AG09309 (cell line): ENCODE results near the gene SEMA4G.
A peak's percentile ranks its signal among the peaks of the same experiment; 100 is the strongest.

ENCODE experiments used
- DNase-seq: peaks from one replicate; pipeline ENCODE4 v3.0.0-alpha.2; 2010; ENCODE audit warnings: low read depth
- H3K4me3 ChIP-seq: 2 replicates; pipeline ENCODE4 v1.5.1; 2011; ENCODE audit warnings: mild to moderate bottlenecking, low read depth, low read length, moderate library complexity; ENCODE audit not compliant: control insufficient read depth
- TF ChIP-seq, protein P1 (sequence below): IDR thresholded peaks from 2 replicates; pipeline ENCODE4 v1.5.1; 2011; ENCODE audit warnings: mild to moderate bottlenecking, low read depth, low read length, inconsistent platforms; ENCODE audit not compliant: insufficient read depth, control insufficient read depth; ENCODE audit errors: missing control alignments

Gene SEMA4G

DNA sequence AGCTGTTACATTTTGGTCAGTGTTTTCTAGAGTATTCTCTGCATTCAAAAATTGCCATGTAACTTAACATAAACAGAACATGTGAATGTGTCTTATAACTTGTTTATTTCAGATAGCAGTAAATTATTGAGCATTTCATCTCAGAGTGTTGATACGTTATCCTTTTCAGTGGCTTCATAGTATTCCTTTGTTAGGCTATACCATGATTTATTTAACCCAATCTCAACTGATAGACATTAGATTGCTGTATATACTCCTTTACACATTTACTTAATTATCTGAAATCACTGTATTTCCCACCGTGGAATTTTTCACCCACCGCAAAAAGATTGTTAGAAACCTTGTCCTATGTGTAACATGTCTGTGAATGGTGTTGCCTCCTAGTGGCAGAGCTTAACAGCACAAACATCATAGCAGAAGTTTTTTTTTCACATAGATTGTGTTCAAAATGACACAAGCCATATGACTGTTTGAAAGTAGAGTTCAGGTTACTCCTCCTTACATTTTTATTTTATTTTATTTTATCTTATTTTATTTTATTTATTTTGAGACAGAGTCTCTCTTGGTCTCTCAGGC is 35.1 kb upstream of the SEMA4G start:
- TF ChIP-seq, protein P1, sequence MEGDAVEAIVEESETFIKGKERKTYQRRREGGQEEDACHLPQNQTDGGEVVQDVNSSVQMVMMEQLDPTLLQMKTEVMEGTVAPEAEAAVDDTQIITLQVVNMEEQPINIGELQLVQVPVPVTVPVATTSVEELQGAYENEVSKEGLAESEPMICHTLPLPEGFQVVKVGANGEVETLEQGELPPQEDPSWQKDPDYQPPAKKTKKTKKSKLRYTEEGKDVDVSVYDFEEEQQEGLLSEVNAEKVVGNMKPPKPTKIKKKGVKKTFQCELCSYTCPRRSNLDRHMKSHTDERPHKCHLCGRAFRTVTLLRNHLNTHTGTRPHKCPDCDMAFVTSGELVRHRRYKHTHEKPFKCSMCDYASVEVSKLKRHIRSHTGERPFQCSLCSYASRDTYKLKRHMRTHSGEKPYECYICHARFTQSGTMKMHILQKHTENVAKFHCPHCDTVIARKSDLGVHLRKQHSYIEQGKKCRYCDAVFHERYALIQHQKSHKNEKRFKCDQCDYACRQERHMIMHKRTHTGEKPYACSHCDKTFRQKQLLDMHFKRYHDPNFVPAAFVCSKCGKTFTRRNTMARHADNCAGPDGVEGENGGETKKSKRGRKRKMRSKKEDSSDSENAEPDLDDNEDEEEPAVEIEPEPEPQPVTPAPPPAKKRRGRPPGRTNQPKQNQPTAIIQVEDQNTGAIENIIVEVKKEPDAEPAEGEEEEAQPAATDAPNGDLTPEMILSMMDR: peak; percentile 55
- no peak overlapping the region for H3K4me3 ChIP-seq
- DNase-seq: no peak

DNA sequence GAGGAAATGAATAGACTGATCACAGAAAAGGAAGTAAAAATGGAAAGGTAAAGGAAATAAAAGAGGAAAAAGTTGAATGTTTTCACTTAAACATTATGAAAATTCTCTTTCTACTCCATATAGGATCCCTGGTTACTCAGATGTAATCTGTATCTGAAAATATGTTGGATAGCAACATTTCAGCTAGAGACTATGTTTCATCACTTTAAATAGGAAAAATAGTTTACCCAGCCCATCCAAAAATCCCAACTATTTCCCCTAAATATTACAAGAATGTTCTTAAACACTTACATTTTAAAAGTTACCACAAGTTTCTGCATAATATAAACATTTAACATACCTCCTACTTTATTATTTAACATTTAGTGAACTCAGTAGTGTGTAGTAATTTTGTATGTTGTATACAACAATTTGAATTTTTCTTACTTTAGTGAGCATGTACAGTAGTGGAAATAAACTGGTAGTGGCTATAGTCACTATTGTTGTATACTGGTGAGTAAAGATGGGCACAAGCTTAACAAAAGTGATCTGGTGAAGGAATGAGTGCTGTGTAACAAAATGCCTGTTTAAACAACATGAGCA is 29.4 kb upstream of the SEMA4G start:
- TF ChIP-seq, protein P1: no peak
- no peak for DNase-seq
- H3K4me3 ChIP-seq: no peak overlapping the region

DNA sequence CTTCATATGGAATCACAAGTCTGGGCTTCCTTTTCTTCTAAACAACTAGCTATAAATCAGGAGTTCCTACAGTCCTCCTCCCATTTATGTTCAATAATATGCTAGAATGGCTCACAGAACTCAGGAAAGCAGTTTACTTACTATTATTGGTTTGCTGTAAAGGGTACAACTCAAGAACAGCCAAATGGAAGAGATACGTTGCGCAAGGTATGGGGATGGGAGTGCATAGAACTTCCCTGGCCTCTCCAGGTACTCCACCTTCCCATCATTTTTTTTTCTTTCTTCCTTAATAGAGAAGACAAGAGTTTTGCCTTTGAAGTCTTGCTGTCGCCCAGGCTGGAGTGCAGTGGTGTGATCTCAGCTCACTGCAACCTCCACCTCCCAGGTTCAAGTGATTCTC is 27.1 kb upstream of the SEMA4G start:
- TF ChIP-seq, protein P1: no peak
- DNase-seq: no peak
- H3K4me3 ChIP-seq: no peak overlapping the region

DNA sequence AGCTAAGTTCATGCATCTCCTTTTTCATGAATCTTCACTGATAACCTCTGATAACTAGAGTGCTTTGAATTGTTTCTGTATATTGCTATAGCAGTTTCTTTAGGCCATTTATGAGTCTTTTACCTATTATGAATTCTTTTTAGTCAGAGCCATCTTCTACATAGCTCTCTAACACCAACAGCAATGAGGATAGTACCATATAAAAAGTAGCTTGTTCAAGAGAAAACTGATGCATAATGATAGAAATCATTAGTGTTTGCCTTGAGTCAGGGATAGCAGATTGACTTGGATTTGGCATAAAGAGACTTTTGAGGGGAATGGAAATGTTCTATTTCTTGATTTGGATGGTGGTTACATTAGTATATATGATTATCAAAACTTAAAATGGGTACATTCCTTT is 25.8 kb upstream of the SEMA4G start:
- TF ChIP-seq, protein P1: no peak
- DNase-seq: no peak
- no peak overlapping the region for H3K4me3 ChIP-seq

DNA sequence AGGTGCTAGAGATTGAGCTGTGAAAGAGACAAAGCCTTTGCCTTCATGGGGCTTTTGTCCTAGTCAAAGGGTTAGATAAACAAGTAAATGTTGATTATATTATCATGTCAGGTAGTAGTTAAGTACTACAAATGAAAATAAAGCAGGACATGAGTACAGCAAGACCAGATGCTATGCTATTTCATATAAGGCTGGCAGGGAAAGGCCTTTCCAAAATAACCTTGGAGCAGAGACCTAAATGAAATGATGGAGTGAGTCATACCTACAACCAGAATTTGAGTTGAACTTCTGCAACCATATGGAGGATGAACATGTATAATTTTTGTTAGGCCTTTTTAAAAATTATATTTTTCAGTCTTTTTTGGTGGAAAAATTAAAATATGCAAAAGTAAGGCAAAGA is 23.6 kb upstream of the SEMA4G start:
- DNase-seq: no peak
- no peak overlapping the region for H3K4me3 ChIP-seq
- TF ChIP-seq, protein P1: no peak

DNA sequence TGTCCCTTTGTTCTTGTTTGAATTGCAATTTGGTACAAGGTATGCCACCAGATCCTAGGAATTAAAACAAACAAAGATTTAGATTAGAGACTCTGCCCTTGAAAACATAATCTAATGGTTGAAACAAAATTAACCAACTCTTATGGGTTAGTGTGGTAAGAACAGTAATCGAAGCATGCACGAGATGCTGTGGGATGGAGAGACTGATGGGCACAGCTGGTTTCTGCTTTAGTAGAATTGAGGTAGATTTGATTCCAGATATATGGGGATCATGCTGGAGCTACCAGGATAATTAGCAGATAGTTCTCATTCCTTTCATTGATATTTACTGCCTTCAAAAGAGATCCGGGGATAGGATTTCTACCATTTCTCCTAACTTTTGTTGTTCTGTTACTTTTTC is 20.4 kb upstream of the SEMA4G start:
- H3K4me3 ChIP-seq: no peak overlapping the region
- TF ChIP-seq, protein P1: no peak

More for the DNA sequence above, 20.4 kb upstream of the SEMA4G start:
- no peak for DNase-seq
